ENCODE data around the gene SDR9C7.

Gene SDR9C7

DNA sequence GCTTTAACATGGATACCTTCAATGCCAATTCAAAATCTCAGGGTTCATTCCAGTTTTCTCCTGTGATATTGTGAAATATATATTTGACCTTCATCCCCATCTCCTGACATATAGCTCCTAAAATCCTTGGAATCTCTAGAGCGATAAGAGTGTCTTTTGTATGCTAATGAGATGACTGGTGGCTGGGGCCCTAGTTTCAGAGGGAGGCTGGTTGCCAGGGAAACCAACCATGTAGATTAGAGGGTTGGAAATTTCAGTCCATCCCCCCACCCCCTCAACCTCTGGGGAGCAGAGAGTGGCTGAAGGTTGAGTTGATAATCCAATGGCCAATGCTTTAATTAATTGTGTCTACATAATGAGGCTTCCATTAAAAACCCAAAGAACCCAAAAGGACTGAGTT lies 59.4 kb downstream of the SDR9C7 start:
- ChIA-PET CTCF (no interaction called here), POLR2A (no interaction called here)
- TF ChIP-seq, protein P1, sequence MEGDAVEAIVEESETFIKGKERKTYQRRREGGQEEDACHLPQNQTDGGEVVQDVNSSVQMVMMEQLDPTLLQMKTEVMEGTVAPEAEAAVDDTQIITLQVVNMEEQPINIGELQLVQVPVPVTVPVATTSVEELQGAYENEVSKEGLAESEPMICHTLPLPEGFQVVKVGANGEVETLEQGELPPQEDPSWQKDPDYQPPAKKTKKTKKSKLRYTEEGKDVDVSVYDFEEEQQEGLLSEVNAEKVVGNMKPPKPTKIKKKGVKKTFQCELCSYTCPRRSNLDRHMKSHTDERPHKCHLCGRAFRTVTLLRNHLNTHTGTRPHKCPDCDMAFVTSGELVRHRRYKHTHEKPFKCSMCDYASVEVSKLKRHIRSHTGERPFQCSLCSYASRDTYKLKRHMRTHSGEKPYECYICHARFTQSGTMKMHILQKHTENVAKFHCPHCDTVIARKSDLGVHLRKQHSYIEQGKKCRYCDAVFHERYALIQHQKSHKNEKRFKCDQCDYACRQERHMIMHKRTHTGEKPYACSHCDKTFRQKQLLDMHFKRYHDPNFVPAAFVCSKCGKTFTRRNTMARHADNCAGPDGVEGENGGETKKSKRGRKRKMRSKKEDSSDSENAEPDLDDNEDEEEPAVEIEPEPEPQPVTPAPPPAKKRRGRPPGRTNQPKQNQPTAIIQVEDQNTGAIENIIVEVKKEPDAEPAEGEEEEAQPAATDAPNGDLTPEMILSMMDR (IDR thresholded peaks at IDR 0.05; ENCODE audit: control extremely low read depth, extremely low read depth, low read depth, missing control alignments) = no peak
- DNase-seq (ENCODE audit: extremely low spot score) = no peak

DNA sequence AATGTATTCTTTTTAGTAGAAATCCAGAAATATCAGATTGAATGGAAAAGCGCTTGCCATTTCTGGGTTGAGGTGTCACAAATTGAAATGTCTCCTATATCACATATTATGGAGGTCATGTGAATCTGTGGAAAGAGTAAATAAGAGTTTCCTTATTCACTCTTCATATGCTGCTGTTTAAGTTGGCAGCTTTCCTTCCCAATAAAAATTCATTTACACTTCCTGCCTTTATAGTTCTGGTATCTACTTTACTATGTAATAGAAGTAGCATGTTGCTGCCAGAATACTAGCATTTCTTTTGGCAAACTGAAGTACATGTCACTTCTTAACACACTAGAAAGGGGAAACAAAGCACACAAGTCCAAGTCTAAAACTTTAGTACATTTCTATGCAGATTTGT lies 60.8 kb downstream of the SDR9C7 start:
- no peak for DNase-seq (ENCODE audit: extremely low spot score)
- TF ChIP-seq, protein P1 (IDR thresholded peaks at IDR 0.05; ENCODE audit: control extremely low read depth, extremely low read depth, low read depth, missing control alignments) = no peak
- CTCF ChIA-PET = no interaction called here
- POLR2A ChIA-PET = no interaction called here
